Coronary artery (tissue), 2 donors: ENCODE measurements around the gene CHRNB2.

ENCODE experiments used
- DNase-seq: peaks from one replicate; pipeline ENCODE4 v3.0.0-alpha.2; 2017; ENCODE audit warnings: low spot score
- H3K27ac ChIP-seq, 2 donors: fragments of 200-600 bp; sonication (generic); one replicate each; pipeline ENCODE4 v1.5.1; 2016 to 2019
- H3K4me3 ChIP-seq: fragments of 200-600 bp; sonication (generic); 2 replicates; pipeline ENCODE4 v1.5.1; 2016; ENCODE audit warnings: mild to moderate bottlenecking, moderate library complexity
- CTCF ChIP-seq: fragments of 200-600 bp; sonication (generic); IDR thresholded peaks from one replicate; pipeline ENCODE4 v1.5.1; 2019; ENCODE audit warnings: antibody characterized with exemption

The CHRNB2 gene

GRCh38 chr1:154572468-154573167, 5.0 kb downstream of the CHRNB2 start:
- no peak overlapping the region for H3K27ac ChIP-seq
- H3K4me3 ChIP-seq, result no peak overlapping the region
- TF ChIP-seq CTCF, result no peak
- no peak for DNase-seq

- H3K4me3 ChIP-seq, result no peak overlapping the region
- no peak for TF ChIP-seq CTCF
- H3K27ac ChIP-seq, result no peak overlapping the region
- DNase-seq, result no peak
Observed at GRCh38 chr1:154573168-154573510, 5.6 kb downstream of the CHRNB2 start.

GRCh38 chr1:154574716-154575115, 7.1 kb downstream of the CHRNB2 start:
- H3K4me3 ChIP-seq, result no peak overlapping the region
- no peak overlapping the region for H3K27ac ChIP-seq
- DNase-seq, result no peak
- TF ChIP-seq CTCF, result no peak

- Histone ChIP-seq H3K27ac (no peak overlapping the region), H3K4me3 (no peak overlapping the region)
- DNase-seq, result peak; percentile 66
Observed at GRCh38 chr1:154575147-154575927, 7.8 kb downstream of the CHRNB2 start.

GRCh38 chr1:154575951-154576566, 8.5 kb downstream of the CHRNB2 start:
- no peak for TF ChIP-seq CTCF
- H3K27ac ChIP-seq, result no peak overlapping the region
- no peak for DNase-seq
- H3K4me3 ChIP-seq, result no peak overlapping the region

More at GRCh38 chr1:154575147-154575927, 7.8 kb downstream of the CHRNB2 start:
- TF ChIP-seq CTCF, result no peak

GRCh38 chr1:154577346-154578057, 9.9 kb downstream of the CHRNB2 start:
- Histone ChIP-seq H3K4me3 (no peak overlapping the region), H3K27ac (peak overlapping the region in 1 of 2 donors; percentile 28)
- DNase-seq, result no peak
- TF ChIP-seq CTCF, result no peak
